K562 (cell line): ENCODE data around the gene CKS2.

Experiments
- BRCA1 ChIP-seq, 2 experiments: fragments of 450-650 bp in 1 of 2; sonication (generic) in 1 of 2; formaldehyde crosslinking in 1 of 2; IDR thresholded peaks; 2 replicates each; pipeline versions ENCODE4 v1.5.0 to v1.6.1; 2017 to 2020; ENCODE audit warnings: mild to moderate bottlenecking in 1 of 2, missing genetic modification reagents in 1 of 2
- FOS ChIP-seq: IDR thresholded peaks from 3 replicates; pipeline ENCODE4 v1.6.1; 2011; ENCODE audit not compliant: insufficient read length; ENCODE audit errors: extremely low read depth
- HDAC6 ChIP-seq: IDR thresholded peaks from 2 replicates; pipeline ENCODE4 v1.6.1; 2012; ENCODE audit warnings: low read depth, mild to moderate bottlenecking, control low read depth, inconsistent platforms, low read length, moderate library complexity
- HMGXB4 ChIP-seq: sonication (generic); formaldehyde crosslinking; IDR thresholded peaks from 2 replicates; pipeline ENCODE4 v1.8.1; 2023; ENCODE audit warnings: mild to moderate bottlenecking, missing genetic modification reagents
- PHB ChIP-seq: fragments of 250-450 bp; sonication (Bioruptor Pico); IDR thresholded peaks from 2 replicates; pipeline ENCODE4 v1.5.0; 2021
- POLR2A ChIP-seq: fragments of 450-650 bp; conservative IDR thresholded peaks from 2 replicates; pipeline ENCODE4 v1.6.1; 2016
- POLR2AphosphoS5 ChIP-seq: IDR thresholded peaks from 2 replicates; pipeline ENCODE4 v1.6.1; 2011; ENCODE audit warnings: mild to moderate bottlenecking, low read depth, low read length, moderate library complexity; ENCODE audit not compliant: control insufficient read depth, insufficient read depth
- ZNF184 ChIP-seq: sonication (generic); formaldehyde crosslinking; IDR thresholded peaks from 2 replicates; pipeline ENCODE4 v1.5.0; 2020; ENCODE audit warnings: missing genetic modification reagents
- ZZZ3 ChIP-seq: fragments of 450-650 bp; IDR thresholded peaks from 2 replicates; pipeline ENCODE4 v1.6.1; 2016; ENCODE audit warnings: antibody characterized with exemption, mild to moderate bottlenecking, moderate library complexity
- TF ChIP-seq, protein P1 (sequence below): sonication (generic); formaldehyde crosslinking; IDR thresholded peaks from 2 replicates; pipeline ENCODE4 v1.4.0; 2020; ENCODE audit warnings: mild to moderate bottlenecking, missing genetic modification reagents
- TF ChIP-seq, protein P2 (sequence below), 3 experiments: IDR thresholded peaks in 2 of 3; conservative IDR thresholded peaks in 1 of 3; 2 replicates each; pipeline ENCODE4 v1.5.1; 2011 to 2012; ENCODE audit warnings: low read length in 3 of 3, mild to moderate bottlenecking in 3 of 3, control low read depth in 2 of 3, improper control_type of control experiment in 1 of 3, inconsistent platforms in 1 of 3, low read depth in 1 of 3, mixed read lengths in 1 of 3, moderate library complexity in 1 of 3; ENCODE audit not compliant: insufficient read depth in 2 of 3
- TF ChIP-seq, protein P3 (sequence below): sonication (generic); formaldehyde crosslinking; IDR thresholded peaks from 2 replicates; pipeline ENCODE4 v1.9.0; 2022; ENCODE audit warnings: mild to moderate bottlenecking, missing genetic modification reagents

GRCh38 chr9:89293014-89293413 is 18.0 kb upstream of the CKS2 start:
- TF ChIP-seq POLR2AphosphoS5 (no peak), FOS (no peak), HMGXB4 (CRISPR knock-in tag) (no peak), HDAC6 (no peak), ZZZ3 (no peak), BRCA1 (IDR thresholded peaks at IDR 0.05) (no peak), BRCA1 (CRISPR knock-in tag; IDR thresholded peaks at IDR 0.05) (no peak), PHB (no peak), POLR2A (no peak), ZNF184 (CRISPR knock-in tag) (peak; percentile 92)
- TF ChIP-seq, protein P1, sequence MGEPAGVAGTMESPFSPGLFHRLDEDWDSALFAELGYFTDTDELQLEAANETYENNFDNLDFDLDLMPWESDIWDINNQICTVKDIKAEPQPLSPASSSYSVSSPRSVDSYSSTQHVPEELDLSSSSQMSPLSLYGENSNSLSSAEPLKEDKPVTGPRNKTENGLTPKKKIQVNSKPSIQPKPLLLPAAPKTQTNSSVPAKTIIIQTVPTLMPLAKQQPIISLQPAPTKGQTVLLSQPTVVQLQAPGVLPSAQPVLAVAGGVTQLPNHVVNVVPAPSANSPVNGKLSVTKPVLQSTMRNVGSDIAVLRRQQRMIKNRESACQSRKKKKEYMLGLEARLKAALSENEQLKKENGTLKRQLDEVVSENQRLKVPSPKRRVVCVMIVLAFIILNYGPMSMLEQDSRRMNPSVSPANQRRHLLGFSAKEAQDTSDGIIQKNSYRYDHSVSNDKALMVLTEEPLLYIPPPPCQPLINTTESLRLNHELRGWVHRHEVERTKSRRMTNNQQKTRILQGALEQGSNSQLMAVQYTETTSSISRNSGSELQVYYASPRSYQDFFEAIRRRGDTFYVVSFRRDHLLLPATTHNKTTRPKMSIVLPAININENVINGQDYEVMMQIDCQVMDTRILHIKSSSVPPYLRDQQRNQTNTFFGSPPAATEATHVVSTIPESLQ (CRISPR knock-in tag) = no peak
- TF ChIP-seq, protein P2, sequence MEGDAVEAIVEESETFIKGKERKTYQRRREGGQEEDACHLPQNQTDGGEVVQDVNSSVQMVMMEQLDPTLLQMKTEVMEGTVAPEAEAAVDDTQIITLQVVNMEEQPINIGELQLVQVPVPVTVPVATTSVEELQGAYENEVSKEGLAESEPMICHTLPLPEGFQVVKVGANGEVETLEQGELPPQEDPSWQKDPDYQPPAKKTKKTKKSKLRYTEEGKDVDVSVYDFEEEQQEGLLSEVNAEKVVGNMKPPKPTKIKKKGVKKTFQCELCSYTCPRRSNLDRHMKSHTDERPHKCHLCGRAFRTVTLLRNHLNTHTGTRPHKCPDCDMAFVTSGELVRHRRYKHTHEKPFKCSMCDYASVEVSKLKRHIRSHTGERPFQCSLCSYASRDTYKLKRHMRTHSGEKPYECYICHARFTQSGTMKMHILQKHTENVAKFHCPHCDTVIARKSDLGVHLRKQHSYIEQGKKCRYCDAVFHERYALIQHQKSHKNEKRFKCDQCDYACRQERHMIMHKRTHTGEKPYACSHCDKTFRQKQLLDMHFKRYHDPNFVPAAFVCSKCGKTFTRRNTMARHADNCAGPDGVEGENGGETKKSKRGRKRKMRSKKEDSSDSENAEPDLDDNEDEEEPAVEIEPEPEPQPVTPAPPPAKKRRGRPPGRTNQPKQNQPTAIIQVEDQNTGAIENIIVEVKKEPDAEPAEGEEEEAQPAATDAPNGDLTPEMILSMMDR (IDR thresholded peaks at IDR 0.05 in 2 of 3, conservative IDR thresholded peaks at IDR 0.05 in 1 of 3; ENCODE audit: insufficient read depth in 2 of 3, low read depth in 1 of 3, low read length in 3 of 3) = no peak
- TF ChIP-seq, protein P3, sequence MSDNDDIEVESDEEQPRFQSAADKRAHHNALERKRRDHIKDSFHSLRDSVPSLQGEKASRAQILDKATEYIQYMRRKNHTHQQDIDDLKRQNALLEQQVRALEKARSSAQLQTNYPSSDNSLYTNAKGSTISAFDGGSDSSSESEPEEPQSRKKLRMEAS (CRISPR knock-in tag) = no peak
